Measurements from ENCODE around the gene IL33.

Gene IL33

DNA sequence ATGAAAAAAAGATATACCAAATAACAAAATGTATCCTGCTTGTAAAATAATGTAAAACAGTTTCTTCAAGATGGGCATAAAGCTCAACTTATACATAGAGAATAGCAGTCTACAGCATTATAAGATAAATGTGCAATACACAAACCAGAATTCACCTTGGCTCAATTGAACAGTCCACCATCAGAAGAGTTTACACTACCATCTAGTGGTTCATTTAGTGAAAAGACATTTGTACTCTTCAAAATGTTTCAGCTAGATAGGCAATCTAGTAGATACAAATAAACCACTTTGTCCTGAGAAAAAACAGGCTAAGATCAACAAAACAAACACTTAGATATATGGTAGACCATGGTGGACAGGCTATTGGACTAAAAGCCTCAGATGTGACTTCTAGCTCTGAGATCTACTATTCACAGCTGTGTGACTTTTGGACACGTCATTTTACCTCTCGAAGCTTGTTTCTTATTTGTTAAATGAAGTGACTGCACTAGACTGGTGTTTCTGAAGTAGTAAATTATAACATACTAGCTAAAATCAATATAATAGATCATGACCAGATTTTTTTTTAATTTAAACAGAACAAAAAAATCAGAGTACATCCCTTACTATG, 90.5 kb downstream of the IL33 start:
- no peak for DNase-seq

All from T1000 (cell line).